Measurements from ENCODE around the gene PLPPR1.

- no peak for TF ChIP-seq CTCF (conservative IDR thresholded peaks at IDR 0.05 in 1 of 2, IDR thresholded peaks at IDR 0.05 in 1 of 2; ENCODE audit: low read depth in 1 of 2, low read length in 2 of 2)
- TF ChIP-seq EZH2 (IDR thresholded peaks at IDR 0.05; ENCODE audit: low read length, missing control alignments), result no peak
These were observed 27.0 kb downstream of the PLPPR1 start for GRCh38 chr9:101055516-101055915.
